Bronchial epithelial cell (primary cell): ENCODE results near the gene ANKS1A. TPM values are rescaled to one million over a fixed set of nuclear protein-coding genes. Genes with fewer than 3 reads are reported as not detected.

Experiments used
- DNase-seq: peaks from one replicate; pipeline ENCODE4 v3.0.0-alpha.2; 2010; ENCODE audit warnings: low read depth
- FAIRE-seq: peaks from 2 replicates; lab custom pipeline; 2011; peaks lifted over from hg19 to GRCh38; lab: Jason Lieb, UNC
- H3K27me3 ChIP-seq: 2 replicates; pipeline ENCODE4 v1.5.1; 2011; ENCODE audit warnings: low read length; ENCODE audit not compliant: control insufficient read depth, insufficient read depth
- H3K36me3 ChIP-seq: 2 replicates; pipeline ENCODE4 v1.5.1; 2011; ENCODE audit warnings: low read length; ENCODE audit not compliant: control insufficient read depth, insufficient read depth
- H3K4me3 ChIP-seq: 2 replicates; pipeline ENCODE4 v1.5.1; 2011; ENCODE audit warnings: mild to moderate bottlenecking, low read depth, low read length, control low read depth
- total RNA-seq: library from RNA; depleted of rRNA; stranded (reverse); fragments of >200 nt; gene quantifications from 2 replicates; pipeline ENCODE4 v1.2.1, GENCODE V29; 2014
- TF ChIP-seq, protein P1 (sequence below): IDR thresholded peaks from 2 replicates; pipeline ENCODE4 v1.5.1; 2011; ENCODE audit warnings: mild to moderate bottlenecking, moderate library complexity, low read length, control low read depth, inconsistent platforms; ENCODE audit not compliant: insufficient read depth, severe bottlenecking

The ANKS1A gene
- total RNA-seq, 1 donor from 2014 or later, result 9.5 TPM

DNA sequence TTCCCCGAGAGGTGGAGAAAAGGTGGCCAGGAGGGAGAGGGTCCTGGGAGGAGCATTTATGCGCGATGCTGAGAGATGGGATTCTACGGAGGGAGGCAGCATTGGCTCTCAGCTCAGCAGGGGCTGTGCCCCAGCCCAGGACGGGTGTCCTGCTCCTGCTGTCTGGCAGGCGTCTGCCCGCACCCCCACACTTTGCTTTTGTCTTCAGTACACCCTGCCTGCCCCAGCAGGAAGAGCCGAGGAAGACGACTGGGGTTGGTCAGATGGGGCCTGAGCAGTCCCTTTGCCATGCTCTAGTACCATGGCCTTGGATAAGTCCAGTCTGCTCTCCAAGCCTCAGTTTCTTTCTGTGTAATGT is 183.6 kb downstream of the ANKS1A start:
- FAIRE-seq (no peak), DNase-seq (no peak)
- TF ChIP-seq, protein P1, sequence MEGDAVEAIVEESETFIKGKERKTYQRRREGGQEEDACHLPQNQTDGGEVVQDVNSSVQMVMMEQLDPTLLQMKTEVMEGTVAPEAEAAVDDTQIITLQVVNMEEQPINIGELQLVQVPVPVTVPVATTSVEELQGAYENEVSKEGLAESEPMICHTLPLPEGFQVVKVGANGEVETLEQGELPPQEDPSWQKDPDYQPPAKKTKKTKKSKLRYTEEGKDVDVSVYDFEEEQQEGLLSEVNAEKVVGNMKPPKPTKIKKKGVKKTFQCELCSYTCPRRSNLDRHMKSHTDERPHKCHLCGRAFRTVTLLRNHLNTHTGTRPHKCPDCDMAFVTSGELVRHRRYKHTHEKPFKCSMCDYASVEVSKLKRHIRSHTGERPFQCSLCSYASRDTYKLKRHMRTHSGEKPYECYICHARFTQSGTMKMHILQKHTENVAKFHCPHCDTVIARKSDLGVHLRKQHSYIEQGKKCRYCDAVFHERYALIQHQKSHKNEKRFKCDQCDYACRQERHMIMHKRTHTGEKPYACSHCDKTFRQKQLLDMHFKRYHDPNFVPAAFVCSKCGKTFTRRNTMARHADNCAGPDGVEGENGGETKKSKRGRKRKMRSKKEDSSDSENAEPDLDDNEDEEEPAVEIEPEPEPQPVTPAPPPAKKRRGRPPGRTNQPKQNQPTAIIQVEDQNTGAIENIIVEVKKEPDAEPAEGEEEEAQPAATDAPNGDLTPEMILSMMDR, result no peak
- H3K36me3 ChIP-seq, result peaks cover 5% of the 10 kb centered on the region
- H3K27me3 ChIP-seq, result no peaks in the 10 kb centered on the region
- no peak overlapping the region for H3K4me3 ChIP-seq

DNA sequence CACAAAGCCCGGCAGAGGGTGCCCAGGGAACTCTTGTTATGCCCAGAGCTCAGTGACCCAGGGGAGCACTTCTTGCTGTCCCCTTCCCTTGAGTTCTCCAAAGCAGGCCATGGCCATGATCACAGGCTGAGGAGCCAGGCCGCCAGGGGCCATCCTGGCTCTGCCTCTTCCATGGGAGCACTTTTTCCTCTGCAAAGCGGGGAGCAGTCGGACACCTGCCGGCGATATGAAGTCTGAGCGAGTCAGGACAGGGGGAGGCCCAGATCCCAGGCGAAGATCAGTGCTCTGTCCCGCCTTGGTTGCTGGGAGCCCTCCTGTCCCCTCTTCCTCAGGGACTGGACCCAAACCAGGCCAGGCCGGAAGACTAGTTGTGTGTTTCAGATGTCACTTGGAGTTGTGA is 184.2 kb downstream of the ANKS1A start:
- TF ChIP-seq, protein P1, result no peak
- DNase-seq (no peak), FAIRE-seq (no peak)

DNA sequence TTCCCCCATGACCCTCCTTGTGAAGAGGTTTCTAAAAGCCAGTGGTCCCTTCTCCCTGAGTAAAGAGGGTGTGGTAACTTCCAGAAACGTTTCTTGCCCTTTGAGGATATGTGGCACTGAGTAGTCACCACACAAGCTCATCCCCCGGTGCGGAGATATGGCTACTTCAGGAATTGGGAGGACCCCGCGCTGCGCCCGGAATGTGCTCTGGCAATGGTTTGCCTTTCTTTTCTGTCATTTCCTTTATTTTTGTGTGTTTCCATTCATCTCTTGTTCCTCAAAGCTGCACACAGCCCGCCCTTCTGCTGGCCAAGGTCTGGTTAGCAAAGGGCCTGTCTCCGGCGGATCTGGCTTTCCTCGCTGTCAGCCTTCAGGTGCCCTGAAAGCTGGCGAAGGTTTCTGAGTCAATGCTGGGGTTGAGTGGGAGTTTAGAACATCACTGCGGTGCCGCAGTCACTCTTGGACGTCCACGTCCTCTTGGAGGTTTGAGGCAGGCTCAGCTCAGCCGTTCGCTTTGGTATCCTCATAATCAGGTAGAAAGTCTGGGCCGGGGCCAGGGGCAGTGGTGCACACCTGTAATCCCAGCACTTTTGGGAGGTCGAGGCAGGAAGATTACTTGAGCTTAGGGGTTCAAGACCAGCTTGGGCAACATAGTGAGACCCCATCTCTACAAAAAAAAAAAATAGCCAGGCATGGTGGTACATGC is 184.9 kb downstream of the ANKS1A start:
- Histone ChIP-seq H3K36me3 (peaks cover 10% of the 10 kb centered on the region), H3K27me3 (no peaks in the 10 kb centered on the region), H3K4me3 (no peak overlapping the region)
- no peak for FAIRE-seq
- no peak for DNase-seq
- TF ChIP-seq, protein P1, result no peak

More for the DNA sequence above, 184.2 kb downstream of the ANKS1A start:
- no peaks in the 10 kb centered on the region for H3K27me3 ChIP-seq
- peaks cover 7% of the 10 kb centered on the region for H3K36me3 ChIP-seq
- no peak overlapping the region for H3K4me3 ChIP-seq

DNA sequence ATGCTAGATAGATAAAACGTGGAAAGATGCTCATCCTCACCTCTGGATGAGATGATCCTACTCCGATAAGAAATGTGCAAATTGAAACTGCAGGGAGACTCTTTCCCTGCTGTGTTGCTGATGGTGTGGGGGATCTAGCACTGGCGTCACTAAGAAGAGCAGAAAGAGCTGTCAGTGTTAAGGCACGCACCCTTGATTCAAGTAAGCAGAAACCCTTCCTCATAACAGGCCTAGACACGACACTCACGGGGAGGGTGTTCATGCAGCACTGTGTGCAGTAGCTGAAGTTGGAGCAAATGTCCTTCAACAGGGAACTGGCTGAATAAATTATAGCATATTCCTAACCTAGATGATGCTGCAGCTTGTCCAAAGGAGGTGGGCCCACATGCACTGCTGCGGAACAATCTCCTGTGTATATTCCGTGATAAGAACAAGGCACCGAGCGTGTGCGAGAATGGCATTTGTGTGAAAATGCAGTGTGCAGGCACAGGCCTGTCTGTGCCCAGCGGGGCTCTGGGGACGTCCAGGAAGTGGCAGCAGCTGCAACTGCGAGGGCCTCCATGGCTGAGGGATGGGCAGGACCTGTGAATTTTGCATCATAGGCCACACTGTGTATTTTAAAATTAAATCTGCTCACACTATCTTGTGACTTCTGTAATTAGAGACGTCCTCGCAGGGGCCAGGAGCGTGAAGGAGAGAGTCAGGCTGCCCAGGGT is 188.1 kb downstream of the ANKS1A start:
- peak; percentile 92 for FAIRE-seq
- TF ChIP-seq, protein P1, result no peak
- H3K27me3 ChIP-seq, result no peaks in the 10 kb centered on the region
- peaks cover 20% of the 10 kb centered on the region for H3K36me3 ChIP-seq
- no peak overlapping the region for H3K4me3 ChIP-seq
- DNase-seq, result peak; percentile 91

DNA sequence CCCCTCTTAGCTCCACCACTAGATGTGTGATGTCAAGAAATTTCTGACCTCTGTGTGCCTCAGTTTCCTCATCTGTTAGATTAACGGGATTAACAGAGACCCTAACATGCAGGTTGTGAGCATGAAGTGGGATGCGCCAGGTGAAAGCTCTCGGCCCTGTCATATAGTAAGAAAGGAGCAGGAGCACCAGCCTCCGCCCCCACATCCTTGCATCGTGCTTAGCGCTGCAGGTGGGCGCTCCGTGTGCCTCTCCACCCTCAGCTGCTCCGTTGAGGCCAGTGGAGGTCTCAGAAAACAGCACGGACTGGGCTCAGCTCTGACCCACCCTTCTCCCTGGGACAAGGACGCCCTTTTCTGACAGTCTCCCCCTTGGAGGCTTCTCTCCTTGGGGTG is 188.7 kb downstream of the ANKS1A start:
- Histone ChIP-seq H3K36me3 (peaks cover 24% of the 10 kb centered on the region), H3K4me3 (no peak overlapping the region), H3K27me3 (no peaks in the 10 kb centered on the region)
- FAIRE-seq (no peak), DNase-seq (no peak)
- TF ChIP-seq, protein P1, result no peak
